ENCODE results near the gene CNNM2. TPM values are rescaled to one million over a fixed set of nuclear protein-coding genes. Genes with fewer than 3 reads are reported as not detected.
"Not testable (repeated sequence)": the region's sequence is repeated elsewhere in the genome, so short reads cannot be mapped to it uniquely, and the experiment has no call there.

The CNNM2 gene
- polyA plus RNA-seq, 4 donors, result 0.45 to 18.0 (median 2.2) TPM

DNA sequence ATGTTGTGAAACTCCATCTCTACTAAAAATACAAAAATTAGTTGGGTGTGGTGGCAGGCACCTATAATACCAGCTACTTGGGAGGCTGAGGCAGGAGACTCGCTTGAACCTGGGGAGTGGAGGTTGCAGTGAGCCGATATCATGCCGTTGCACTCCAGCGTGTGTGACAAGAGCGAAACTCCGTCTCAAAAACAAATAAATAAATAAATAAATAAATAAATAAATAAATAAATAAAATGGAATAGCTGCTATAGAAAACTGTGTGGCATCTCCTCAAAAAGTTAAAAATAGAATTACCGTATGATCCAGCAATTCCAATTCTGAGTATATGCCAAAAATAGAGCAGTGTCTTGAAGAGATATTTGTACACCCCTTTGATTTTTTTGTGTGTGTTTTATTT, 82.0 kb downstream of the CNNM2 start:
- H3K4me1 ChIP-seq (ENCODE audit: control insufficient read depth in 3 of 3, insufficient read depth in 2 of 3, low read depth in 1 of 3, low read length in 2 of 3); H3K36me3 ChIP-seq (ENCODE audit: control insufficient read depth in 3 of 3, insufficient read depth in 2 of 3, low read depth in 1 of 3, low read length in 3 of 3); FAIRE-seq; H3K27me3 ChIP-seq (ENCODE audit: control insufficient read depth in 3 of 3, insufficient read depth in 3 of 3, low read length in 3 of 3); H3K4me3 ChIP-seq (ENCODE audit: low read depth in 1 of 3, low read length in 3 of 3); H3K27ac ChIP-seq (ENCODE audit: low read depth in 1 of 3, low read length in 2 of 3); H3K9me3 ChIP-seq (ENCODE audit: control insufficient read depth in 2 of 2, insufficient read depth in 1 of 2, low read depth in 1 of 2, low read length in 1 of 2); DNase-seq: not testable (repeated sequence)
- WGBS, 3 donors, result 93 to 98% (median 96%) methylated on average over 7 of the region's 7 CpGs

- no peak overlapping the region for H3K27ac ChIP-seq (ENCODE audit: low read depth in 1 of 3, low read length in 2 of 3)
- H3K27me3 ChIP-seq (ENCODE audit: control insufficient read depth in 3 of 3, insufficient read depth in 3 of 3, low read length in 3 of 3), result no peaks in the 10 kb centered on the region
- H3K4me3 ChIP-seq (ENCODE audit: low read depth in 1 of 3, low read length in 3 of 3), result no peak overlapping the region
- peaks cover 0 to 19% of the 10 kb centered on the region in 2 donors for H3K9me3 ChIP-seq (ENCODE audit: control insufficient read depth in 2 of 2, insufficient read depth in 1 of 2, low read depth in 1 of 2, low read length in 1 of 2)
- DNase-seq (no peak), FAIRE-seq (no peak)
- no peaks in the 10 kb centered on the region for H3K4me1 ChIP-seq (ENCODE audit: control insufficient read depth in 3 of 3, insufficient read depth in 2 of 3, low read depth in 1 of 3, low read length in 2 of 3)
- WGBS, 3 donors, result 72 to 92% (median 81%) methylated on average over 5 of the region's 5 CpGs
- H3K36me3 ChIP-seq (ENCODE audit: control insufficient read depth in 3 of 3, insufficient read depth in 2 of 3, low read depth in 1 of 3, low read length in 3 of 3), result peaks cover 0 to 6% (median 0%) of the 10 kb centered on the region in 3 donors
These were observed 88.9 kb downstream of the CNNM2 start for GRCh38 chr10:103007017-103007416.

DNA sequence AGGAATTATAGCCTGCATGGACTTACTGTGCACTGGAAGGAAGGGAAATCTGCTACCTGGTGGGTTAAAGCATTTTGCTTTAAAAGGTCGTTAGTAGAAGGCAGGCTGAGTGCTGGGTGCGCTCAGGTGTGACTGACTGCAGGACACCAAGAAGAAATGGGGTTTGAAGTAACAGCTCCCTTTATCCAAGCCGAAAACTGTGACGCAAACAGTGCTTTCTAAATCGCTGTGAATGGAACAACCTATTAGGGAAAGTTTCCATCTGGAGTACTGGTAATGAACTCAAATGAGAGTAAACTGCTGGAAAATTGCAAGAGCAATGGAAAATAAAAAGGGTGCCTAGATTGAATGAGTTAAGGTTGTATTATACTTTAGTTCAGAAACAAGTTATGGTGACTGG, 95.3 kb downstream of the CNNM2 start:
- Histone ChIP-seq H3K4me3 (ENCODE audit: low read depth in 1 of 3, low read length in 3 of 3) (no peak overlapping the region), H3K27me3 (ENCODE audit: control insufficient read depth in 3 of 3, insufficient read depth in 3 of 3, low read length in 3 of 3) (no peaks in the 10 kb centered on the region), H3K36me3 (ENCODE audit: control insufficient read depth in 3 of 3, insufficient read depth in 2 of 3, low read depth in 1 of 3, low read length in 3 of 3) (no peaks in the 10 kb centered on the region), H3K9me3 (ENCODE audit: control insufficient read depth in 2 of 2, insufficient read depth in 1 of 2, low read depth in 1 of 2, low read length in 1 of 2) (no peaks in the 10 kb centered on the region), H3K4me1 (ENCODE audit: control insufficient read depth in 3 of 3, insufficient read depth in 2 of 3, low read depth in 1 of 3, low read length in 2 of 3) (no peaks in the 10 kb centered on the region), H3K27ac (ENCODE audit: low read depth in 1 of 3, low read length in 2 of 3) (no peak overlapping the region)
- FAIRE-seq (no peak), DNase-seq (no peak)
- 84 to 94% (median 85%) methylated on average over 5 of the region's 5 CpGs for WGBS, 3 donors

GRCh38 chr10:103019425-103019824, 101.3 kb downstream of the CNNM2 start:
- Histone ChIP-seq H3K4me1 (ENCODE audit: control insufficient read depth in 3 of 3, insufficient read depth in 2 of 3, low read depth in 1 of 3, low read length in 2 of 3) (peaks cover 0 to 4% (median 0%) of the 10 kb centered on the region in 3 donors), H3K36me3 (ENCODE audit: control insufficient read depth in 3 of 3, insufficient read depth in 2 of 3, low read depth in 1 of 3, low read length in 3 of 3) (no peaks in the 10 kb centered on the region), H3K27ac (ENCODE audit: low read depth in 1 of 3, low read length in 2 of 3) (no peak overlapping the region), H3K27me3 (ENCODE audit: control insufficient read depth in 3 of 3, insufficient read depth in 3 of 3, low read length in 3 of 3) (no peaks in the 10 kb centered on the region), H3K9me3 (ENCODE audit: control insufficient read depth in 2 of 2, insufficient read depth in 1 of 2, low read depth in 1 of 2, low read length in 1 of 2) (no peaks in the 10 kb centered on the region), H3K4me3 (ENCODE audit: low read depth in 1 of 3, low read length in 3 of 3) (no peak overlapping the region)
- no peak for FAIRE-seq
- 96 to 97% (median 96%) methylated on average over 3 of the region's 3 CpGs for whole genome bisulfite sequencing, 3 donors
- DNase-seq, result no peak

DNA sequence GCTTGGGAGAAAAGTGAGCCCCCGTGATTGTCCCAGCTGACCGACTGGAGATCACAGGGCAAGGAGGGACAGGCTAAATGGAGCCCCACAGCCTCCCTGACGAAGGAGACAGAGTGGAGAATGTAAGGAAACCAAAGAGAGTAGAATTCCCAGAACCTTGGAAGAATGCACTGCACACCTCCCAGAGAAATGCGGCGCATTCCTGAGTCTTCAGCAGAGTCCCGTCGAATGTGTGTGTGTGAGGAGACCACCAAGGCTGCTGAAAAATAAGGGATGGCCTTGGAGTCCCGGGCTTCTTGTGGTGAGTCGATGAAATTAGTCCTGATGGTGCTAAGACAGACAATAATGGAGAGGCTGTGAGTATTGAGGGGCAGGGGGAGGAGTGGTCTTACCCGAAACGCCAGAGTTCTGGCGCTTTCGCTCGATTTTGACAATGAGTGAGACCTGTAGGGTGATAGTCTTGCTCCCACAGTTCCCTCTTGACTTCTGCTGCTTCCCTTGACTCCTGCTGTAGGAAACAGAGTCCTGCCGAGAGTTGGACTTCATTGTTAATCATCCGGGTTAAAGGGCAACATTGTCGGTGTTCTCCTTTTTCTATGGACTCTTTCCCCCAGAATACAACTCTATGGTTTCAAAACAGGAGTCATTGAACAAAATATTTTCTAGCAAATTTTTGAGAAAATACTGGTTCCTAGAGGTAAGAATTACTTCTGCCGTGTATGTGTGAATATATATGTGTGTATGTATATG, 103.2 kb downstream of the CNNM2 start:
- Histone ChIP-seq H3K27ac (ENCODE audit: low read depth in 1 of 3, low read length in 2 of 3) (no peak overlapping the region), H3K4me1 (ENCODE audit: control insufficient read depth in 3 of 3, insufficient read depth in 2 of 3, low read depth in 1 of 3, low read length in 2 of 3) (peaks cover 0 to 4% (median 0%) of the 10 kb centered on the region in 3 donors), H3K4me3 (ENCODE audit: low read depth in 1 of 3, low read length in 3 of 3) (no peak overlapping the region), H3K9me3 (ENCODE audit: control insufficient read depth in 2 of 2, insufficient read depth in 1 of 2, low read depth in 1 of 2, low read length in 1 of 2) (no peaks in the 10 kb centered on the region), H3K27me3 (ENCODE audit: control insufficient read depth in 3 of 3, insufficient read depth in 3 of 3, low read length in 3 of 3) (no peaks in the 10 kb centered on the region), H3K36me3 (ENCODE audit: control insufficient read depth in 3 of 3, insufficient read depth in 2 of 3, low read depth in 1 of 3, low read length in 3 of 3) (no peaks in the 10 kb centered on the region)
- DNase-seq (no peak), FAIRE-seq (no peak)
- 86 to 91% (median 87%) methylated on average over 18 of the region's 18 CpGs for WGBS, 3 donors

DNA sequence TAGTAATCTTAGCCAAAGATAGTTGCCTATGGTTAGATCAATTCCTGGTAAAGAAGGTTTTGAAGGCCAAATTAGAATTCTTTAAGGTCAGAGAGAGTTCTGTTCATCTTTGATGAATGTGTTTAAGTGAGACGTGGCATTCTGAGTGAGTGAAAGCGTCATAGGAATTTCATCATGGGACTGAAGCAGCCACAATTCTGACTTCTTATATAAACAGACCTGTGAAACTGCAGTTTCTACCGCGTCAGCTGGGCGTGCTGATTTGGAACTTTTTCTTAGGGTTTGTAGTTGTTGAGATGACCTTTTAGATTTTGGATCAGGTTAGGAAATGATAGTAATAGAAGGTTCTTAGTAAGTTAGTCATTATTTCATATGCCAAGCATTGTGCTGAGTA, 103.8 kb downstream of the CNNM2 start:
- Histone ChIP-seq H3K4me3 (ENCODE audit: low read depth in 1 of 3, low read length in 3 of 3) (no peak overlapping the region), H3K27ac (ENCODE audit: low read depth in 1 of 3, low read length in 2 of 3) (no peak overlapping the region), H3K36me3 (ENCODE audit: control insufficient read depth in 3 of 3, insufficient read depth in 2 of 3, low read depth in 1 of 3, low read length in 3 of 3) (no peaks in the 10 kb centered on the region), H3K27me3 (ENCODE audit: control insufficient read depth in 3 of 3, insufficient read depth in 3 of 3, low read length in 3 of 3) (no peaks in the 10 kb centered on the region), H3K4me1 (ENCODE audit: control insufficient read depth in 3 of 3, insufficient read depth in 2 of 3, low read depth in 1 of 3, low read length in 2 of 3) (peaks cover 0 to 4% (median 0%) of the 10 kb centered on the region in 3 donors), H3K9me3 (ENCODE audit: control insufficient read depth in 2 of 2, insufficient read depth in 1 of 2, low read depth in 1 of 2, low read length in 1 of 2) (no peaks in the 10 kb centered on the region)
- 75 to 92% (median 78%) methylated on average over 5 of the region's 5 CpGs for WGBS, 3 donors
- FAIRE-seq (no peak), DNase-seq (peak in 1 of 2 donors; percentile 20)

DNA sequence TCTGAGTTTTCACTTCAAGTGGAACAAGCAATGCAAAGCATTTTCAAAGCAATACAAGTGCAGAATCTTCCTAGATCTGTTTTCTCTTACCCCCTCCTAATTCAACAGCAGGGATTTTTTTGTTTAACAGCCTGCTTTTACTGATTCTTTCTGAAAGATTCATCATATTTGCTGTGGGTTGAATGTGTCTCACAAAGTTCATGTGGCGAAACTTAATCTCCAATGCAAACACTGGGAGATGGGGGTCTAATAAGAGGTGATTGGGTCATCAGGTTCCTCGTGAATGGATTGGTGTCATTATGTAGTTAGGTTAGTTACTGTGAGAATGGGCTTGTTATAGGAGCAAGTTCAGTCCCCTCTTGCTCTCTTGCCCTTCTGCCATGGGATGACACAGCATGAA, 107.6 kb downstream of the CNNM2 start:
- H3K27me3 ChIP-seq (ENCODE audit: control insufficient read depth in 3 of 3, insufficient read depth in 3 of 3, low read length in 3 of 3), result no peaks in the 10 kb centered on the region
- H3K27ac ChIP-seq (ENCODE audit: low read depth in 1 of 3, low read length in 2 of 3), result no peak overlapping the region
- H3K4me1 ChIP-seq (ENCODE audit: control insufficient read depth in 3 of 3, insufficient read depth in 2 of 3, low read depth in 1 of 3, low read length in 2 of 3), result peaks cover 0 to 4% (median 0%) of the 10 kb centered on the region in 3 donors
- FAIRE-seq, result no peak
- H3K36me3 ChIP-seq (ENCODE audit: control insufficient read depth in 3 of 3, insufficient read depth in 2 of 3, low read depth in 1 of 3, low read length in 3 of 3), result peaks cover 0 to 2% (median 0%) of the 10 kb centered on the region in 3 donors
- no peak for DNase-seq
- no peaks in the 10 kb centered on the region for H3K9me3 ChIP-seq (ENCODE audit: control insufficient read depth in 2 of 2, insufficient read depth in 1 of 2, low read depth in 1 of 2, low read length in 1 of 2)
- 88 to 93% (median 90%) methylated on average over 2 of the region's 2 CpGs for WGBS, 3 donors
- no peak overlapping the region for H3K4me3 ChIP-seq (ENCODE audit: low read depth in 1 of 3, low read length in 3 of 3)

DNA sequence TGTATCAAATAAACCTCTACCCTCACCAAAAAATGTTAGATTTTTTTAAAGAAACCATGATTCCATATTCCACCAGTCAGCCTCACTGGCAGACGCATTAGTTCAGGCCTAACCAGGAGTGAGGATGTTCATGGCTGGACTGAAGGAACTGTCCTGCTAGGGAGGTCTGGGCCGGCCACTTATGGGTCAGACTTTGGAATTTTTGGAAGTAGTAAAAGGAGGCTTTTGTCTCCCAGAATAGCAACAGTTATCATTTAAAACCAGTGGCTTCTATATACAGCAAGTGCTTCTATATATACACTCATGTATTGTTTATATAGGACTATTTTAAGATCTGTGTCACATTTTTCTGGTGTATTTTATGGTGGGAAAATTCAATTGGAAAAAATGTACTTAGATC, 120.5 kb downstream of the CNNM2 start:
- Histone ChIP-seq H3K9me3 (ENCODE audit: control insufficient read depth in 2 of 2, insufficient read depth in 1 of 2, low read depth in 1 of 2, low read length in 1 of 2) (no peaks in the 10 kb centered on the region), H3K4me3 (ENCODE audit: low read depth in 1 of 3, low read length in 3 of 3) (no peak overlapping the region), H3K4me1 (ENCODE audit: control insufficient read depth in 3 of 3, insufficient read depth in 2 of 3, low read depth in 1 of 3, low read length in 2 of 3) (no peaks in the 10 kb centered on the region), H3K36me3 (ENCODE audit: control insufficient read depth in 3 of 3, insufficient read depth in 2 of 3, low read depth in 1 of 3, low read length in 3 of 3) (no peaks in the 10 kb centered on the region), H3K27me3 (ENCODE audit: control insufficient read depth in 3 of 3, insufficient read depth in 3 of 3, low read length in 3 of 3) (no peaks in the 10 kb centered on the region), H3K27ac (ENCODE audit: low read depth in 1 of 3, low read length in 2 of 3) (no peak overlapping the region)
- WGBS, 3 donors, result 64 to 91% (median 89%) methylated on average over 2 of the region's 2 CpGs
- DNase-seq (no peak), FAIRE-seq (no peak)

GRCh38 chr10:103040418-103040817, 122.3 kb downstream of the CNNM2 start:
- H3K4me1 ChIP-seq (ENCODE audit: control insufficient read depth in 3 of 3, insufficient read depth in 2 of 3, low read depth in 1 of 3, low read length in 2 of 3), result no peaks in the 10 kb centered on the region
- DNase-seq (no peak), FAIRE-seq (no peak)
- 83 to 93% (median 86%) methylated on average over 4 of the region's 4 CpGs for WGBS, 3 donors
- no peaks in the 10 kb centered on the region for H3K9me3 ChIP-seq (ENCODE audit: control insufficient read depth in 2 of 2, insufficient read depth in 1 of 2, low read depth in 1 of 2, low read length in 1 of 2)
- H3K4me3 ChIP-seq (ENCODE audit: low read depth in 1 of 3, low read length in 3 of 3), result no peak overlapping the region
- H3K27me3 ChIP-seq (ENCODE audit: control insufficient read depth in 3 of 3, insufficient read depth in 3 of 3, low read length in 3 of 3), result no peaks in the 10 kb centered on the region
- no peak overlapping the region for H3K27ac ChIP-seq (ENCODE audit: low read depth in 1 of 3, low read length in 2 of 3)
- no peaks in the 10 kb centered on the region for H3K36me3 ChIP-seq (ENCODE audit: control insufficient read depth in 3 of 3, insufficient read depth in 2 of 3, low read depth in 1 of 3, low read length in 3 of 3)

Data from small intestine (tissue), 7 donors.